ENCODE measurements around the gene TXLNB.

DNA sequence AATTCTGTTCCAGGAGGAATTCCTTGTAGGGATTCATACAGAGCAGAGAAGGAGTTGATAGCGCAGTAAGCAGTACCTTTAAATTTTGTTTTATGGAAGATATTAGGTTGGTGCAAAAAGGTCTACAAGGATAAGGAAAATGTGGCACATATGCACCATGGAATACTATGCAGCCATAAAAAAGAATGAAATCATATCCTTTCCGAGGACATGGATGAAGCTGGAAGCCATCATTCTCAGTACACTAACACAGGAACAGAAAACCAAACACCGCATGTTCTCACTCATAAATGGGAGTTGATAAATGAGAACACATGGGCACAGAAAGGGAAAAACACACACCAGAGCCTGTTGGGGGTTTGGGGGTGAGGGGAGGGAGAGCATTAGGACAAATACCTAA lies 37.4 kb upstream of the TXLNB start:
- TF ChIP-seq CTCF (IDR thresholded peaks at IDR 0.05) (no peak), POLR2A (IDR thresholded peaks at IDR 0.05) (no peak)
